HCT116 (cell line): ENCODE results near the gene MAPK6.

ENCODE experiments used
- EGR1 ChIP-seq: IDR thresholded peaks from 2 replicates; pipeline ENCODE4 v1.6.1; 2012; ENCODE audit warnings: low read depth
- EZH2phosphoT487 ChIP-seq: fragments of 200-600 bp; IDR thresholded peaks from 2 replicates; pipeline ENCODE4 v1.6.1; 2018; ENCODE audit warnings: antibody characterized with exemption, borderline replicate concordance
- JUND ChIP-seq: IDR thresholded peaks from 2 replicates; pipeline ENCODE4 v1.6.1; 2012
- POLR2A ChIP-seq: IDR thresholded peaks from 2 replicates; pipeline ENCODE4 v1.7.0; 2011; ENCODE audit warnings: borderline replicate concordance; ENCODE audit not compliant: insufficient read depth, insufficient read length; ENCODE audit errors: extremely low read depth
- POLR2AphosphoS5 ChIP-seq: IDR thresholded peaks from 2 replicates; pipeline ENCODE4 v1.6.1; 2011; ENCODE audit warnings: mild to moderate bottlenecking, low read depth, low read length, moderate library complexity
- SP1 ChIP-seq: IDR thresholded peaks from 2 replicates; pipeline ENCODE4 v1.6.1; 2012; ENCODE audit warnings: low read depth
- TCF7L2 ChIP-seq: IDR thresholded peaks from 2 replicates; pipeline ENCODE4 v1.7.0; 2011; ENCODE audit warnings: borderline replicate concordance, inconsistent platforms; ENCODE audit not compliant: insufficient read depth, insufficient read length; ENCODE audit errors: extremely low read depth
- ZFX ChIP-seq: fragments of 450-650 bp; IDR thresholded peaks from 2 replicates; pipeline ENCODE4 v1.6.1; 2017
- ZNF274 ChIP-seq: fragments of 200-500 bp; sonication (Bioruptor generic); IDR thresholded peaks from 2 replicates; pipeline ENCODE4 v1.6.1; 2014; ENCODE audit warnings: mild to moderate bottlenecking, low read depth, low read length, inconsistent platforms
- TF ChIP-seq, protein P1 (sequence below), 3 experiments: fragments of 200-600 bp in 1 of 3; sonication (generic) in 1 of 3; IDR thresholded peaks in 2 of 3; conservative IDR thresholded peaks in 1 of 3; 2 replicates each; pipeline ENCODE4 v1.5.1; 2012 to 2017; ENCODE audit warnings: low read depth in 2 of 3, low read length in 2 of 3, antibody characterized with exemption in 1 of 3, borderline replicate concordance in 1 of 3, control low read depth in 1 of 3, mild to moderate bottlenecking in 1 of 3, mixed read lengths in 1 of 3, mixed run types in 1 of 3, moderate library complexity in 1 of 3; ENCODE audit not compliant: insufficient read depth in 1 of 3
- TF ChIP-seq, protein P2 (sequence below): IDR thresholded peaks from 2 replicates; pipeline ENCODE4 v1.6.1; 2011; ENCODE audit warnings: mild to moderate bottlenecking, low read length, moderate library complexity; ENCODE audit not compliant: insufficient replicate concordance; ENCODE audit errors: extremely low read depth
- TF ChIP-seq, protein P3 (sequence below): IDR thresholded peaks from 2 replicates; pipeline ENCODE4 v1.6.1; 2012

DNA sequence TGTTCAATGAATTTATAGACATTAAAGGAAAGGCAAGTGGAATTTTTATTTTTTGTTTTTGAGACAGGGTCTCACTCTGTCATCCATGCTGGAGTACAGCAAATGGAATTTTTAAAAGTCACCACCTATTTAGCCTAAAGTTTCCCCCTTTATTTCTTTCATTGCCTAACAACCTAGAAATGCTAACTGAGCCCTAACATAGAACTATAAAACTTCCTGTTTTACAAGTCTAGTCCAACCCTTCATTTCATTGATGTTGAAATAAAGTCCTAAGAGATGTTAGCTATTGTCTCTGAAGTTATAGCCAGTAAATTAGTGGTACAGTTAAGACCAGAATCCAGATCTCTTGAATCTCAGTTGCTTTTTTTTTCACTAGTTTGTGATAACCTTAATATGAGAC, 39.0 kb downstream of the MAPK6 start:
- TF ChIP-seq, protein P1, sequence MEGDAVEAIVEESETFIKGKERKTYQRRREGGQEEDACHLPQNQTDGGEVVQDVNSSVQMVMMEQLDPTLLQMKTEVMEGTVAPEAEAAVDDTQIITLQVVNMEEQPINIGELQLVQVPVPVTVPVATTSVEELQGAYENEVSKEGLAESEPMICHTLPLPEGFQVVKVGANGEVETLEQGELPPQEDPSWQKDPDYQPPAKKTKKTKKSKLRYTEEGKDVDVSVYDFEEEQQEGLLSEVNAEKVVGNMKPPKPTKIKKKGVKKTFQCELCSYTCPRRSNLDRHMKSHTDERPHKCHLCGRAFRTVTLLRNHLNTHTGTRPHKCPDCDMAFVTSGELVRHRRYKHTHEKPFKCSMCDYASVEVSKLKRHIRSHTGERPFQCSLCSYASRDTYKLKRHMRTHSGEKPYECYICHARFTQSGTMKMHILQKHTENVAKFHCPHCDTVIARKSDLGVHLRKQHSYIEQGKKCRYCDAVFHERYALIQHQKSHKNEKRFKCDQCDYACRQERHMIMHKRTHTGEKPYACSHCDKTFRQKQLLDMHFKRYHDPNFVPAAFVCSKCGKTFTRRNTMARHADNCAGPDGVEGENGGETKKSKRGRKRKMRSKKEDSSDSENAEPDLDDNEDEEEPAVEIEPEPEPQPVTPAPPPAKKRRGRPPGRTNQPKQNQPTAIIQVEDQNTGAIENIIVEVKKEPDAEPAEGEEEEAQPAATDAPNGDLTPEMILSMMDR (IDR thresholded peaks at IDR 0.05 in 2 of 3, conservative IDR thresholded peaks at IDR 0.05 in 1 of 3; ENCODE audit: borderline replicate concordance in 1 of 3, insufficient read depth in 1 of 3, low read depth in 2 of 3, low read length in 2 of 3) = no peak
- TF ChIP-seq TCF7L2 = no peak
- no peak for TF ChIP-seq SP1
- TF ChIP-seq, protein P2, sequence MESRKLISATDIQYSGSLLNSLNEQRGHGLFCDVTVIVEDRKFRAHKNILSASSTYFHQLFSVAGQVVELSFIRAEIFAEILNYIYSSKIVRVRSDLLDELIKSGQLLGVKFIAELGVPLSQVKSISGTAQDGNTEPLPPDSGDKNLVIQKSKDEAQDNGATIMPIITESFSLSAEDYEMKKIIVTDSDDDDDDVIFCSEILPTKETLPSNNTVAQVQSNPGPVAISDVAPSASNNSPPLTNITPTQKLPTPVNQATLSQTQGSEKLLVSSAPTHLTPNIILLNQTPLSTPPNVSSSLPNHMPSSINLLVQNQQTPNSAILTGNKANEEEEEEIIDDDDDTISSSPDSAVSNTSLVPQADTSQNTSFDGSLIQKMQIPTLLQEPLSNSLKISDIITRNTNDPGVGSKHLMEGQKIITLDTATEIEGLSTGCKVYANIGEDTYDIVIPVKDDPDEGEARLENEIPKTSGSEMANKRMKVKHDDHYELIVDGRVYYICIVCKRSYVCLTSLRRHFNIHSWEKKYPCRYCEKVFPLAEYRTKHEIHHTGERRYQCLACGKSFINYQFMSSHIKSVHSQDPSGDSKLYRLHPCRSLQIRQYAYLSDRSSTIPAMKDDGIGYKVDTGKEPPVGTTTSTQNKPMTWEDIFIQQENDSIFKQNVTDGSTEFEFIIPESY = no peak
- TF ChIP-seq ZFX = no peak
- no peak for TF ChIP-seq EZH2phosphoT487
- TF ChIP-seq POLR2A = no peak
- TF ChIP-seq POLR2AphosphoS5 = no peak
- TF ChIP-seq EGR1 = no peak
- TF ChIP-seq JUND = no peak
- no peak for TF ChIP-seq ZNF274
- TF ChIP-seq, protein P3, sequence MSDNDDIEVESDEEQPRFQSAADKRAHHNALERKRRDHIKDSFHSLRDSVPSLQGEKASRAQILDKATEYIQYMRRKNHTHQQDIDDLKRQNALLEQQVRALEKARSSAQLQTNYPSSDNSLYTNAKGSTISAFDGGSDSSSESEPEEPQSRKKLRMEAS = no peak
